GM18498 (cell line): ENCODE measurements around the gene STIM1.
"Not testable (repeated sequence)": the region's sequence is repeated elsewhere in the genome, so short reads cannot be mapped to it uniquely, and the experiment has no call there.

Experiments
- ATAC-seq: cut with Tn5 transposase; IDR thresholded peaks from one replicate; pipeline ENCODE4 v1.9.1; 2021; ENCODE audit warnings: mild to moderate bottlenecking, moderate library complexity; ENCODE audit not compliant: unreplicated experiment

The STIM1 gene

GRCh38 chr11:3879967-3880542 is 24.6 kb downstream of the STIM1 start:
- peak; percentile 44 for ATAC-seq

DNA sequence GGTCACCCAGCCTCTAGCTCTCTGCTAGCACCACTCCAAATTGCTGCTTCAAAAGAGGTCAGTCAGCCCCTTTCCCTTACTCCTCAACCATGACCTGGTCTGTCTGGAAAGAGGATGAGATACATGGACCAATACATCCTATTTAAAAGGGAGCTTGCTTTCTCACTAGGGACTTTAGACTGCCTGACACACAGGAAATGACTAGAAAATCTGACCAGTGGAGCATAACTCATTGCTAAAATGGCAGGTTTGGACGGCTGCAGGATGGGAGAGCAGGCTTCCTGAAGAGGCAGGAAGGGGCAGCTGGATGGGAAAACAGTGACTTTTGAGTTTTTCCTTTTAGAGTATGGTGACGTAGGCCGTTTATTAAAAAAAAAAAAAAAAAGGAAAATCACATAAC is 25.3 kb downstream of the STIM1 start:
- peak; percentile 40 for ATAC-seq

DNA sequence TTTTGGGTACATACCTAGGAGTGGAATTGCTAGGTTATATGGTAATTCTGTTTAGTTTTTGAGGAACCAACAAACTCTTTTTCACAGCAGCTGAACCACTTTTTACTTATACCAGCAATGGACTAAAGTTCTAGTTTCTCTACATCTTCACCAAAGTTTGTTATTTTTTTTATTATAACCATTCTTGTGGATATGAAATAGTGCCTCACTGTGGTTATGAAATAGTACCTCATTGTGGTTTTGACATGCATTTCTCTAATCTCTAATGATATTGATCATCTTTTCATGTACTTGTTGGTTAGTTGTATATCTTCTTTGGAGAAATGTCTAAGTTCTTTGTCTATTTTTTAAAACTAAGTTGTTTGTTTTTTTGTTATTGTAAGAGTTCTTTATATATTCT is 27.2 kb downstream of the STIM1 start:
- ATAC-seq = no peak

DNA sequence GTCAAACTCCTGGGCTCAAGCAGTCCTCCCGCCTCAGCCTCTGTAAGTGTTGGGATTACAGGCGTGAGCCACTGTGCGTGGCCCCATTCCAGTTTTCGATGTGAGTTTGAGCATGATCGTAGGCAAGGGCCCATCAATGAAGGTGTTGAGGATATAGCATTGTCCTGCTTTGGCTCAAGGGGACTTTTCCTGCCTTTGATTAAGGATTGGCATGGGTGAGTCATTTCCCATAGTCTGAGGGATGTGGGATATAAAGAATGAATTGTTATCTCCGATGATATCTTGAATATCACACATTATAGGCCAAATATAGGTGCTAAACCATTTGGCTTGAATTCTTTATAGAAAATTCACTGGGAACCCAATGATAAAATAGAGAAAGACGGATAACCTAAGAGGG is 30.4 kb downstream of the STIM1 start:
- no peak for ATAC-seq

GRCh38 chr11:3886985-3887384 is 31.5 kb downstream of the STIM1 start:
- ATAC-seq = no peak

DNA sequence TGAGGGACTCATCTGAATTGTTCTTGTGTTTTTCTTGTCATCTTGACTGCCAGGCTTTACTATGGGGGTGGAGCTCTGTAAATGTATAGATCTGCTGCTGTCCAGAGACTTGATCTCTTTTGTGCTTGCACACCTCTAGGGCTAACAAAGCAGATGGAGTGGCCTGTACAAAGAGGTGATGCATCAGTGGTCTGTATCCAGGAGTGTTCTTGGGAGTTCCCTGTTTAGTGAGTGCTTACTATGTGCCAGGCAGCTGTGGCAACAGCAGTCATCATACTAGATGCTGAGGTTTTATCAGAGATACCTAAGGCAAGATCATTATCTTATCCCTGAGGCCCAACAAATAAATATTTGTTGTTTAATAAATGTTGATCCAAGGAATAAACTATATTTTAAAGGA is 33.4 kb downstream of the STIM1 start:
- no peak for ATAC-seq

DNA sequence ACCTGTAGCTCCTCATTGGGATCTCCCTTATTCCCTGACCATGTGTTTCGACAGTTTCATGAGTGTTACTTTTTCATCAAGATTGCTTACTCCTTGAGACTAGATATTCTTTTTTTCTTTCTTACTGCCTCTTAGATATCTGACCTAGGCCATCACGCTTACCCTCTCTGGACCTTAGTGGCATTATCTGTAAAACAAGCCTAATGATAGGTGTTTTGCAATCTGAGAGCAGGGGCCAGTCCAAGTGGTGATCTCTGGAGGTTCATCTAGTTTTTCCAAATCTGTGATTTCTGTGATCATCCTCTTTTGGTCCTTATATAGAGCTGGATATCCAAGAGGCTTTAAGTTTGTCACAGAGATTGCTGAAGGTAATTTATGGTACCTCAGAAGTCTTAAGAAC is 34.5 kb downstream of the STIM1 start:
- no peak for ATAC-seq

DNA sequence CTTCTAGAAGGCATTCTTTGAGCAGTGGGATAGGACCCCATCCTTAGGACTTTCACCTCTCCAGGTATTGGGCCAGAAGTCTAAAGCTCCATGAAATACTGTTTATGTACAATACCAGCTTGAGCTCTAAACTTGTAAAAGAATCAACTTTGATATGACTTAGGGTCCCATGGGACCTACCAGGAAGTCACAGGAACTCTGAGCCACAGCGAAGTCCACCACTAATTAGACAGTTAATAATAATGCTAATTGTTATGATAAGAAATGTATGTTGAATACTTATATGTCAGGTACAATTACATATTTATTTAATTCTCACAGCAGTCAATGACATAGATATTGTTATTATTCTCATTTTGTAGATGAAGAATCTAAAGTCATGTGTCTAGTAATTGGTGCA is 35.3 kb downstream of the STIM1 start:
- no peak for ATAC-seq

DNA sequence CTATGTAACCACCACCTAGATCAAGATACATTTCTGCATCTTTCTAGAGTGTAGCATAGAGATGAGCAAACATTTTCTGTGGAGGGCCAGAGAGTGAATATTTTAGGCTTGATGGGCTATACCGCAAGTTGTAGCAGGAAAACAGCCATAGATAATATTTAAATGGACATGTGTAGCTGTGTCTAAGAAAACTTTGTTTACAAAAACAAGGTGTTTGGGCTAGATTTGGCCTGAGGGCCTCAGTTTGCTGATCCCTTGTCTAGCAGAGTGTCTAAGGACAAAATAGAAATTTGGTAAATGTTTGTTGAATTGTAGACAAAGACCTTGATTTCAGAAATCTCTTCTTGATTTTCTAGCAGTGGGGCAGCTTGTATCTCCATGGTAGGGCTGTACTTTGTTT is 36.3 kb downstream of the STIM1 start:
- no peak for ATAC-seq

GRCh38 chr11:3892156-3892555 is 36.7 kb downstream of the STIM1 start:
- ATAC-seq = no peak

GRCh38 chr11:3893311-3893710 is 37.8 kb downstream of the STIM1 start:
- no peak for ATAC-seq

DNA sequence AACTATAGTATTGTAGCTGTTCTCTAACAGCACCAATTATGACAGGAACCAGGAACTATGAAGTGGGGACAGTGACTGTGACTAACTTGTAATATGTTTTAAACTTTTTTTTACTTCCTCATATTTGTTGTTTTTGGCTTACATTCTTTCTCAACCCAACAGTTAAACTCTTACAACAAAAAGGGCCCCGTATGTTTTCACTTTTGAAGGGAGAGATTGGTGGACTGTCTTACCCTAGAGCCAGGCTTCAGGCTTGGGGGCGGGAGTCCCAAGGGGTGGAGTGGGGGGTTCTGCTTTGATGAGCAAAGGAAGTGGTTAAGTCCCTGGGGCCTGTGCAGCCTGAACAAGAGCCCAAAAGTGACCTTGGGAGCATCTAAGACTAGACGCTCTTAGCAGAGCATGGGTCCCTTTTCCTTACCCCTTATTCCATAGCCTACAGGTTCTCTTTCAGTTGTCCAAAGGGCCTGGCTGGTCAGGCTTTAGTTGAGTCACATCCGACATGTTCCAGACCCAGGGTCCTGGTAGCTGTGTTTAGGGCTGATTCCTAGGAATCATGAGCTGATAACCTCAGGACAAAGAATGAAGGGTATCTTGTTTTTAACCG is 38.8 kb downstream of the STIM1 start:
- peak; percentile 98 for ATAC-seq

DNA sequence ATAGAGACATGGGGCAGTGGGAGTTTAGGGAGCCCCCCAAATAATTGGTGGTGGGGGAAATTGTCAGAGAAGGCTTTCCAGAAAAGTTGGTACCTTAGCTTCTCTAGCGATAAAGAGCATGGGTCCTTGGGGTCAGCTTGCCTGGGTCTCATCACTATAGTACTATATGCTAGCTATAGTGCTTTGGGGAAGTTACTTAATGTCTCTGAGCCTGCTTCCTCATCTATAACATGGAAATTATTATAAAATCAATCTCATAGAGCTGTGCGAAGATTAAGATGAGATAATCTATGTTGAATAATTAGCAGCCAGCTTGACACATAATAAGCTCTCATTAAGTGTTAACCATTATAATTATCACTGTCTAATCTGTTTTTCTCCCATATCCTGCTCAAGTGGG is 41.2 kb downstream of the STIM1 start:
- ATAC-seq = no peak

GRCh38 chr11:3900230-3900629 is 44.8 kb downstream of the STIM1 start:
- ATAC-seq = not testable (repeated sequence)

- no peak for ATAC-seq
Measured at GRCh38 chr11:3901249-3902025, 46.0 kb downstream of the STIM1 start.

DNA sequence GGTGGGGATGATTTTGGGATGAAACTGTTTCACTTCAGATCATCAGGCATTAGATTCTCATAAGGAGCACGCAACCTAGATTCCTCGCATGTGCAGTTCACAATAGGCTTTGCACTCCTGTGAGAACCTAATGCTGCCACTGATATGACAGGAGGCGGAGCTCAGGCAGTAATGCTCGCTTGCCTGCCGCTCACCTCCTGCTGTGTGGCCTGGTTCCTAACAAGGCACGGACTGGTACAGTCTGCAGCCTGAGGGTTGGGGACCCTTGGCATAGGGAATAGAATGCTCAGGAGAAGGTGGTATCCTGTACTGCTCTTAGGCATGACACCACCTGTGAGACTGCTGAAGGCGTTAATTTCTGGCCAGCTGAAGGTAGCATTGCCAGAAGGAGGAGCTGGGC is 47.0 kb downstream of the STIM1 start:
- no peak for ATAC-seq

- ATAC-seq = peak; percentile 44
Measured at GRCh38 chr11:3903207-3903896, 47.9 kb downstream of the STIM1 start.

- no peak for ATAC-seq
Measured at GRCh38 chr11:3904228-3904627, 48.8 kb downstream of the STIM1 start.

DNA sequence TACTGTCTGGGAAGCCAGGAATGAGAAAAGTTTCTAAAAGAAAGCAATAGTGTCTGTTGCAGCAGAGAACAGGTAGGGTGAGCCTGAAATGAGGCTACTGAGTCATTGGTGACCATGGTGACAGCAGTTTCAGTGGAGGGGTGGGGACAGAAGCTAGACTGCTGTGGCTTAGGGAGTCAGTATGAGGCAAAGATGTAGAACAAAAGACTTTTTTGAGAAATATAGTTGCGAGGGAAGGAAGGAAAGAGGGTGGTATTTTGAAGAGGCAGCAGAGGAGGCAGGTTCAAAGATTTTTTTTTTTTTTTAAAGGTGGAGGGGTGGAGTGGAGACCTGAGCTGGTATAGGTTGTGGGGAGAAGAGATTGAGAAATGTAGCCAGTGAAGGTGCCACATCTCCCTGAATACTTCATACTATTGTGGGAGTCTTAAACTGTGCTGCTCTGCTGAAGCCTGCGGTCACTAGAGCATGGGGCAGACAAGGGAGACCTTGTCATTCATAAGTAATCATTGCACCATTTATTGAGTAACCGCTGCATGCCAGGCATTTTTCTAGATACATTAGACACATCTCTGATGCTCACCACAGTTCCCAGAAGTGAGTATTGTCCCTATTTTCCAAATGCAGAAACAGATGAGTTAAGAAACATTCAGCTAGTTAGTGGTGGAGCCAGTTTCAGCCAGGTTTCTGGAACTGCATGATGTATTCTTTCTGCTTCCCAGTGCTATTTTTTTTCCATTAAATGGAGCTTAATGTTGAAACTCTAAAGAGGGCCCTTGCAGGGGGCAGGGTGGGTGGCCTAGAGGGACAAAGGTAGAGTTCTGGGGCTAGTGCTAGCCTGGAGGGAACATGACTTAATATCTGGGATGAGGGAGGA is 49.9 kb downstream of the STIM1 start:
- peak; percentile 88 for ATAC-seq

DNA sequence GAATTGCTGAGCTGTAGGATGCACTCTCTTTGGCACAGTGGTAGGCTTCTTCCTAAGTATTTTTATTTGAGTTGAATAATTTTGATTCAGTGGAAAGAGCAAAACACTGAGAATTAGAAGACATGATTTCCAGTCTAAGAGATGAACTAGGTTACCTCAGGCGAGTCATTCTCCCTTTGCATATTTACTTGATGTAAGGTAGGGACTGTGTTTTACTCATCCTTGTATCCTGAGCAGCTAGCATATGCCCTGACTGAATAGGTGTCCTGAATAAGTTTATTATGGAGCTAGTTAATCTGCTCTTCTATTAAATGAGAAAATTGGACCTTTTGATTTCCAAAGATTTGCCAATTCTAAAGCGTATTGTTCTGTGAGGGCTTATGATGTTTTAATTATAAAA is 50.7 kb downstream of the STIM1 start:
- no peak for ATAC-seq

DNA sequence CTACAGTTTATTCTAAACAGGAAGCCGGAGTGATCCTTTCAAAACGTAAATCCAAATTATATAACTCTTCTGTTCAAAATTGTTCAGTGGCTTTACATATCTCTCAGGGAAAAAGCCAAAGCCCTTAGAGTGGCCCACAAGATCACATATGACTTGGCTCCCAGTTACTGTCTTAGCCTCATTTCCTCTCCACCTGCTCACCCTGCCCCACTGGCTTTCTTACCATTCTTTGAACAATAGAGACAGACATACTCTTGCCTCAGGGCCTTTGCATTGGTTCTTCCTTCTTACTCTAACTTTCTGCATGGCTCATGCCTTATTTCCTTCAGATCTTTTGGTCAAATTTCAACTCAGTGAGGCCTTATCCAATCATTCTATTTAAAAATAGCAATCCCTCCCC is 52.1 kb downstream of the STIM1 start:
- no peak for ATAC-seq
